Smooth muscle cell (in vitro differentiated cells): Measurements from ENCODE around the gene CBX2. TPM values are rescaled to one million over a fixed set of nuclear protein-coding genes. Genes with fewer than 3 reads are reported as not detected.

Experiments used
- DNase-seq: peaks from one replicate; lab custom pipeline; 2025; ENCODE audit not compliant: unreplicated experiment; lab: John Stamatoyannopoulos, UW
- H2AFZ ChIP-seq: fragments of 200-600 bp; sonication (generic); 2 replicates; pipeline ENCODE4 v1.6.0; 2016; ENCODE audit warnings: antibody characterized with exemption, low read depth, mild to moderate bottlenecking
- H3F3A ChIP-seq: fragments of 200-600 bp; sonication (generic); 2 replicates; pipeline ENCODE4 v1.6.0; 2017; ENCODE audit warnings: antibody characterized with exemption, low read depth
- H3K27ac ChIP-seq: fragments of 200-600 bp; sonication (generic); 2 replicates; pipeline ENCODE4 v1.5.1; 2016; ENCODE audit warnings: low read depth, mild to moderate bottlenecking
- H3K27me3 ChIP-seq: fragments of 200-600 bp; sonication (generic); 2 replicates; pipeline ENCODE4 v1.6.1; 2016; ENCODE audit warnings: low read depth, mild to moderate bottlenecking
- H3K36me3 ChIP-seq: fragments of 200-600 bp; sonication (generic); 2 replicates; pipeline ENCODE4 v1.5.1; 2016; ENCODE audit warnings: low read depth
- H3K4me1 ChIP-seq: fragments of 200-600 bp; sonication (generic); 2 replicates; pipeline ENCODE4 v1.5.1; 2016; ENCODE audit warnings: low read depth
- H3K4me2 ChIP-seq: fragments of 200-600 bp; sonication (generic); 2 replicates; pipeline ENCODE4 v1.6.0; 2016; ENCODE audit warnings: mild to moderate bottlenecking
- H3K4me3 ChIP-seq: fragments of 200-600 bp; sonication (generic); 2 replicates; pipeline ENCODE4 v1.5.1; 2016; ENCODE audit warnings: mild to moderate bottlenecking
- H3K79me2 ChIP-seq: fragments of 200-600 bp; sonication (generic); 2 replicates; pipeline ENCODE4 v1.6.0; 2016; ENCODE audit warnings: low read depth, mild to moderate bottlenecking
- H3K9ac ChIP-seq: fragments of 200-600 bp; sonication (generic); 2 replicates; pipeline ENCODE4 v1.6.0; 2016; ENCODE audit warnings: low read depth
- H3K9me3 ChIP-seq: fragments of 200-600 bp; sonication (generic); replicated peaks from 2 replicates; pipeline ENCODE4 v1.5.1; 2016; ENCODE audit warnings: low read depth
- H4K20me1 ChIP-seq: fragments of 200-600 bp; sonication (generic); 2 replicates; pipeline ENCODE4 v1.6.0; 2016; ENCODE audit warnings: low read depth
- CTCF ChIP-seq: fragments of 200-600 bp; sonication (generic); IDR thresholded peaks from 2 replicates; pipeline ENCODE4 v1.5.1; 2017; ENCODE audit warnings: borderline replicate concordance, mild to moderate bottlenecking, antibody characterized with exemption; ENCODE audit not compliant: insufficient read depth, poor library complexity, severe bottlenecking
- WGBS: methylation state at CpG from one replicate; pipeline ENCODE4 v1.1.7; 2016; ENCODE audit warnings: low lambda C conversion rate; 5-methylcytosine and 5-hydroxymethylcytosine counted together
- polyA plus RNA-seq: library from polyadenylated mRNA; unstranded; fragments of >200 nt; fragmentation: Nextera tagmentation; extraction: Ambion mirVana; gene quantifications from 2 replicates; pipeline ENCODE4 v1.2.1, GENCODE V29; 2016
- total RNA-seq: library from RNA; depleted of rRNA; stranded (reverse); fragments of >200 nt; gene quantifications from 2 replicates; pipeline ENCODE4 v1.2.3, GENCODE V29; 2014

The CBX2 gene
- total and polyA plus RNA-seq, 2 experiments from 2014 or later = 4.0 to 10.1 TPM

GRCh38 chr17:79832218-79833109 lies 54.5 kb downstream of the CBX2 start:
- Histone ChIP-seq H2AFZ (no peak overlapping the region), H3K4me3 (peak overlapping the region; percentile 47), H3F3A (peaks cover 10% of the 10 kb centered on the region), H3K27me3 (peaks cover 5% of the 10 kb centered on the region), H3K79me2 (peaks cover 18% of the 10 kb centered on the region), H3K4me1 (peaks cover 43% of the 10 kb centered on the region), H3K4me2 (peak overlapping the region; percentile 84), H3K9me3 (no peaks in the 10 kb centered on the region), H3K27ac (no peak overlapping the region), H3K36me3 (no peaks in the 10 kb centered on the region), H4K20me1 (peaks cover 53% of the 10 kb centered on the region), H3K9ac (no peak overlapping the region)
- TF ChIP-seq CTCF = no peak
- DNase-seq = no peak
- WGBS = 4% methylated on average over 26 of the region's 72 CpGs

DNA sequence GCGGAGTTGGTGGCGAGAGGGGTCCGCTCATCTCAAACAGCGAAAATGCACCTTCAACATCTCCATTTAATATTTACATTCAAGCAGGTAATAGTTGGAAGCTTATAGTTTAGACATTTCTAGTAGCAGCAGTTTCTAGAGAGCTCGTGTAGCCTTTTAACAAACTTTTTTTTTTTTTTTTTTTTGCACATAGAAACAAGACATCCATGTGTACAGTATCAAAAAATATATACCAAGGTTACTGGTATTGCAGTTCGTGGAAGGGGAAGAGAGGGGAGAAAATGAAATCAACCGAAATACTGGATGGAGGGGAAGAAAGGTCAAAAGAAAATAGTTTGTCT lies 55.1 kb downstream of the CBX2 start:
- Histone ChIP-seq H4K20me1 (peaks cover 59% of the 10 kb centered on the region), H3K9ac (no peak overlapping the region)
- TF ChIP-seq CTCF = no peak

DNA sequence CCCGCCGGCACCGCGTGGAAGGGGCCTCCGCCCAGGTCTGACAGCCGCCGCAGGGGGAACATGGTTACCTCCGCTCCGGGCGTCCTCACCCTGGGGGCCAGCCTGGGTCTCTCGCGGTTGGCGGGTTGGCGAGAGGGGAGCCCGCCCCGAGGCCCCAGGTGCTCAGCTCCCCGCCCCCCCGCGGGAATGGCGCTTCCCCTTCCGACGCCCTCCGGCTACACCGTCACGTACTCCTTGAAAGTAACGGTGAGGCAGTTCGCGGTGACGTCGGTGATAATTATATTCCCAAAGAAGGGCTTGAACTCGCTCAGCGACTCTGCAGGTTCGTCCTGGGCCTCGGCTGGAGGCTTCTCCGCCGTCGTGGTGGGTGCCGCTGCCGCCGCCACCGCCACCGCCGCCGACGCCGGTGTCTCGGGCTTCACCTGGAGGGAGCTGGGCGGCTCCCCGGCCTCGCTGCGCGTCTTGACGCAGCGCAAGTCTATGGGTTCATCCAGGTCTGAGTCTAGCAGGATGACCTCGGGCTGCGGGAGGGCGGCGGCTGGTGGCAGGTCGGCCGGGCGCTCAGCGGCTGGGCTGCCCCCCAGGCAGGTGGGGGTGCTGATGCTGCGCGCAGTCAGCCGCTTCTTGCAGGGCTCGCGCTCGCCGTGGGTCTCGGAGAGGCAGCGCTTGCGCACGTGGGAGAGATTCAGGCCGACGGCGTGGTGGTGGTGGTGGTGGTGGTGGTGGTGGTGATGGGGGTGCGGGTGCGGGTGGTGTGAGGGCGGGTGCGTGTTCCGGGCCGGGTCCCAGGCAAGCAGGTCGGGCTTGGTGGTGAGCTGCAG lies 56.0 kb downstream of the CBX2 start:
- Histone ChIP-seq H3K27ac (no peak overlapping the region), H2AFZ (no peak overlapping the region), H3K4me2 (peak overlapping the region; percentile 84), H3K79me2 (peaks cover 26% of the 10 kb centered on the region), H4K20me1 (peaks cover 64% of the 10 kb centered on the region), H3K36me3 (no peaks in the 10 kb centered on the region), H3K9ac (no peak overlapping the region), H3K27me3 (peaks cover 5% of the 10 kb centered on the region), H3F3A (peaks cover 10% of the 10 kb centered on the region), H3K4me1 (peaks cover 51% of the 10 kb centered on the region), H3K9me3 (no peaks in the 10 kb centered on the region), H3K4me3 (no peak overlapping the region)
- 48% methylated on average over 67 of the region's 83 CpGs for WGBS
- DNase-seq = no peak
- no peak for TF ChIP-seq CTCF

More for the DNA sequence above, 55.1 kb downstream of the CBX2 start:
- WGBS = 36% methylated on average over 7 of the region's 7 CpGs
- no peak for DNase-seq
- no peak overlapping the region for H3K27ac ChIP-seq
- H3K4me1 ChIP-seq = peaks cover 50% of the 10 kb centered on the region
- no peaks in the 10 kb centered on the region for H3K36me3 ChIP-seq
- no peak overlapping the region for H2AFZ ChIP-seq
- peaks cover 10% of the 10 kb centered on the region for H3F3A ChIP-seq
- peak overlapping the region; percentile 47 for H3K4me3 ChIP-seq
- H3K79me2 ChIP-seq = peaks cover 24% of the 10 kb centered on the region
- H3K4me2 ChIP-seq = peak overlapping the region; percentile 84
- H3K9me3 ChIP-seq = no peaks in the 10 kb centered on the region
- peaks cover 5% of the 10 kb centered on the region for H3K27me3 ChIP-seq
